ENCODE data around the gene ETV6.

DNA sequence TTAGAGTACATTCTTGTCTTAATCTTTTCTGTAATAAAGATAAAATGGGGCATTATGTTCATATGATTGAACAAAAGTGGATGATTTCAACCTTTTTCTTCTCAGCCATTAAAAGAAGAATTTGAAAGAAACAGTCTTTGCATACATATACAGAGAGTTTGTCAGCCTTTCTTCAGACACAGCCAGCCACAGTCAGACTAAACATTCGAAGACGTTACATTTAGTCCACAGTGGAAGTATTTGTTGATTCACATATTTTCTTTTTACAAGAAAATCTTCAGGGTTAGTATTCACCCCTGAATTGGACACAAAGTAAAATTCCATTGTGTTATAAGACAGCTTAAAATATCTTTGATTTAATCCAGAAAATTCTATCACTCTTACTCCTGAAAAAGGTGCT lies 36.2 kb downstream of the ETV6 start:
- TF ChIP-seq, protein P1, sequence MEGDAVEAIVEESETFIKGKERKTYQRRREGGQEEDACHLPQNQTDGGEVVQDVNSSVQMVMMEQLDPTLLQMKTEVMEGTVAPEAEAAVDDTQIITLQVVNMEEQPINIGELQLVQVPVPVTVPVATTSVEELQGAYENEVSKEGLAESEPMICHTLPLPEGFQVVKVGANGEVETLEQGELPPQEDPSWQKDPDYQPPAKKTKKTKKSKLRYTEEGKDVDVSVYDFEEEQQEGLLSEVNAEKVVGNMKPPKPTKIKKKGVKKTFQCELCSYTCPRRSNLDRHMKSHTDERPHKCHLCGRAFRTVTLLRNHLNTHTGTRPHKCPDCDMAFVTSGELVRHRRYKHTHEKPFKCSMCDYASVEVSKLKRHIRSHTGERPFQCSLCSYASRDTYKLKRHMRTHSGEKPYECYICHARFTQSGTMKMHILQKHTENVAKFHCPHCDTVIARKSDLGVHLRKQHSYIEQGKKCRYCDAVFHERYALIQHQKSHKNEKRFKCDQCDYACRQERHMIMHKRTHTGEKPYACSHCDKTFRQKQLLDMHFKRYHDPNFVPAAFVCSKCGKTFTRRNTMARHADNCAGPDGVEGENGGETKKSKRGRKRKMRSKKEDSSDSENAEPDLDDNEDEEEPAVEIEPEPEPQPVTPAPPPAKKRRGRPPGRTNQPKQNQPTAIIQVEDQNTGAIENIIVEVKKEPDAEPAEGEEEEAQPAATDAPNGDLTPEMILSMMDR (IDR thresholded peaks at IDR 0.05) = no peak
- no peak for TF ChIP-seq ZFX (IDR thresholded peaks at IDR 0.05; ENCODE audit: borderline replicate concordance)
